Thoracic aorta (tissue), 2 donors: ENCODE results near the gene RPS17. TPM values are rescaled to one million over a fixed set of nuclear protein-coding genes. Genes with fewer than 3 reads are reported as not detected.
"Not testable (repeated sequence)": the region's sequence is repeated elsewhere in the genome, so short reads cannot be mapped to it uniquely, and the experiment has no call there.

Source experiments
- ATAC-seq: fragments of 150-250 bp; one replicate; pipeline ENCODE4 v1.8.0; 2017; ENCODE audit warnings: low read depth; ENCODE audit not compliant: insufficient number of reproducible peaks, low FRiP score
- DNase-seq: peaks from one replicate; pipeline ENCODE4 v3.0.0-alpha.2; 2020; ENCODE audit warnings: low spot score
- H3K27ac ChIP-seq, 2 donors: fragments of 200-600 bp; sonication (generic); 1 replicate in 1 of 2; 2 replicates in 1 of 2; pipeline ENCODE4 v1.5.1; 2016; ENCODE audit warnings: mild to moderate bottlenecking in 2 of 2, moderate library complexity in 2 of 2
- H3K27me3 ChIP-seq: fragments of 200-600 bp; sonication (generic); replicated peaks from 2 replicates; pipeline ENCODE4 v1.6.0; 2016; ENCODE audit warnings: mild to moderate bottlenecking; ENCODE audit not compliant: insufficient read depth
- H3K36me3 ChIP-seq: fragments of 200-600 bp; sonication (generic); one replicate; pipeline ENCODE4 v1.5.1; 2016
- H3K4me1 ChIP-seq, 2 donors: fragments of 200-600 bp; sonication (generic); 1 replicate in 1 of 2; 2 replicates in 1 of 2; pipeline versions ENCODE4 v1.5.1 to v1.6.0; 2016; ENCODE audit warnings: low read depth in 2 of 2, mild to moderate bottlenecking in 1 of 2; ENCODE audit not compliant: control insufficient read depth in 1 of 2
- H3K4me3 ChIP-seq: fragments of 200-600 bp; sonication (generic); 2 replicates; pipeline ENCODE4 v1.5.1; 2016; ENCODE audit warnings: mild to moderate bottlenecking
- H3K9me3 ChIP-seq: fragments of 200-600 bp; sonication (generic); 2 replicates; pipeline ENCODE4 v1.5.1; 2016
- total RNA-seq, 2 donors: library from RNA; depleted of rRNA; stranded (reverse); fragments of >200 nt; gene quantifications; one replicate each; pipeline versions ENCODE4 v1.1.0 to v1.2.3, GENCODE V29; 2016

The RPS17 gene
- total RNA-seq, 2 donors from 2014 or later: 887 to 1,033 TPM

GRCh38 chr15:82504074-82504473 is 36.2 kb downstream of the RPS17 start:
- not testable (repeated sequence) for ATAC-seq, H3K4me3 ChIP-seq

GRCh38 chr15:82502700-82503339 is 37.4 kb downstream of the RPS17 start:
- not testable (repeated sequence) for H3K4me3 ChIP-seq, H3K27ac ChIP-seq, H3K9me3 ChIP-seq, DNase-seq, H3K27me3 ChIP-seq, ATAC-seq, H3K4me1 ChIP-seq, H3K36me3 ChIP-seq

More at GRCh38 chr15:82504074-82504473, 36.2 kb downstream of the RPS17 start:
- H3K27ac ChIP-seq, H3K36me3 ChIP-seq, H3K27me3 ChIP-seq, H3K4me1 ChIP-seq, H3K9me3 ChIP-seq, DNase-seq: not testable (repeated sequence)

- not testable (repeated sequence) for H3K27ac ChIP-seq, H3K27me3 ChIP-seq, H3K9me3 ChIP-seq, H3K4me1 ChIP-seq, ATAC-seq, DNase-seq, H3K36me3 ChIP-seq, H3K4me3 ChIP-seq
Measured at GRCh38 chr15:82500772-82501171, 39.5 kb downstream of the RPS17 start.

GRCh38 chr15:82497978-82498377 is 42.3 kb downstream of the RPS17 start:
- not testable (repeated sequence) for H3K4me3 ChIP-seq

GRCh38 chr15:82488250-82488649 is 52.0 kb downstream of the RPS17 start:
- not testable (repeated sequence) for H3K27ac ChIP-seq, H3K27me3 ChIP-seq, H3K4me3 ChIP-seq, DNase-seq, H3K4me1 ChIP-seq, H3K36me3 ChIP-seq, H3K9me3 ChIP-seq, ATAC-seq

More at GRCh38 chr15:82497978-82498377, 42.3 kb downstream of the RPS17 start:
- H3K27me3 ChIP-seq, H3K4me1 ChIP-seq, H3K36me3 ChIP-seq, H3K27ac ChIP-seq, ATAC-seq, DNase-seq, H3K9me3 ChIP-seq: not testable (repeated sequence)

- not testable (repeated sequence) for H3K27ac ChIP-seq, DNase-seq, ATAC-seq, H3K9me3 ChIP-seq, H3K4me1 ChIP-seq, H3K4me3 ChIP-seq, H3K36me3 ChIP-seq, H3K27me3 ChIP-seq
Measured at GRCh38 chr15:82487045-82487444, 53.2 kb downstream of the RPS17 start.

Other genes starting within 250 kb of the RPS17 start
- 1 to 10 TPM in 1 of 2 donors, under 1 TPM in 1; 0.42 to 3.1 TPM for gene GOLGA6L10, start 191.0 kb downstream of the RPS17 start, total RNA-seq
- gene GOLGA6L9, start 110.6 kb downstream of the RPS17 start, total RNA-seq: 1 to 10 TPM; 1.8 to 3.2 TPM
- 1 to 10 TPM; 2.0 to 2.8 TPM for gene CPEB1, start 106.9 kb upstream of the RPS17 start, total RNA-seq
- gene AP3B2, start 169.4 kb upstream of the RPS17 start, total RNA-seq: under 1 TPM in 1 of 2 donors, not detected in 1; 0.92 TPM